Omental fat pad (tissue), 4 donors: ENCODE results near the gene WASHC4. TPM values are rescaled to one million over a fixed set of nuclear protein-coding genes. Genes with fewer than 3 reads are reported as not detected.

Experiments
- ATAC-seq: fragments of 150-250 bp; one replicate; pipeline ENCODE4 v1.9.1; 2016; ENCODE audit warnings: mild to moderate bottlenecking, moderate library complexity; ENCODE audit not compliant: low FRiP score
- DNase-seq: peaks from one replicate; pipeline ENCODE4 v3.0.0-alpha.2; 2019; ENCODE audit warnings: low spot score
- CTCF ChIP-seq, 3 donors: fragments of 450-650 bp; IDR thresholded peaks; one replicate each; pipeline ENCODE4 v1.5.1; 2016 to 2017; ENCODE audit warnings: antibody characterized with exemption in 3 of 3, mild to moderate bottlenecking in 3 of 3, moderate library complexity in 2 of 3
- total RNA-seq, 4 donors: library from RNA; depleted of rRNA; stranded (reverse); fragments of >200 nt; gene quantifications; one replicate each; pipeline ENCODE4 v1.1.0, GENCODE V29; 2016

Gene WASHC4
- total RNA-seq, 4 donors from 2014 or later, result 43.9 to 130 (median 58.4) TPM

GRCh38 chr12:105138248-105138647 is 30.7 kb downstream of the WASHC4 start:
- ATAC-seq (no peak), DNase-seq (no peak)
- no peak for TF ChIP-seq CTCF (IDR thresholded peaks at IDR 0.05)

- ATAC-seq (no peak), DNase-seq (no peak)
- TF ChIP-seq CTCF (IDR thresholded peaks at IDR 0.05), result no peak
Measured at GRCh38 chr12:105141320-105141922, 33.9 kb downstream of the WASHC4 start.

GRCh38 chr12:105142259-105142658 is 34.7 kb downstream of the WASHC4 start:
- no peak for ATAC-seq
- TF ChIP-seq CTCF (IDR thresholded peaks at IDR 0.05), result no peak

GRCh38 chr12:105156260-105156659 is 48.7 kb downstream of the WASHC4 start:
- DNase-seq, result no peak
- no peak for TF ChIP-seq CTCF (IDR thresholded peaks at IDR 0.05)
- no peak for ATAC-seq

More at GRCh38 chr12:105142259-105142658, 34.7 kb downstream of the WASHC4 start:
- no peak for DNase-seq

GRCh38 chr12:105157606-105158005 is 50.1 kb downstream of the WASHC4 start:
- TF ChIP-seq CTCF (IDR thresholded peaks at IDR 0.05), result no peak
- DNase-seq, result no peak
- ATAC-seq, result no peak

GRCh38 chr12:105158876-105159275 is 51.3 kb downstream of the WASHC4 start:
- TF ChIP-seq CTCF (IDR thresholded peaks at IDR 0.05), result no peak
- DNase-seq (no peak), ATAC-seq (no peak)

GRCh38 chr12:105162174-105162573 is 54.6 kb downstream of the WASHC4 start:
- no peak for ATAC-seq
- no peak for TF ChIP-seq CTCF (IDR thresholded peaks at IDR 0.05)
- no peak for DNase-seq
